LNCAP (cell line): Measurements from ENCODE around the gene SH3BP2.

ENCODE experiments used
- CTCF ChIP-seq: fragments of 450-650 bp; IDR thresholded peaks from 2 replicates; pipeline ENCODE4 v1.5.1; 2017; ENCODE audit warnings: mild to moderate bottlenecking

The SH3BP2 gene

DNA sequence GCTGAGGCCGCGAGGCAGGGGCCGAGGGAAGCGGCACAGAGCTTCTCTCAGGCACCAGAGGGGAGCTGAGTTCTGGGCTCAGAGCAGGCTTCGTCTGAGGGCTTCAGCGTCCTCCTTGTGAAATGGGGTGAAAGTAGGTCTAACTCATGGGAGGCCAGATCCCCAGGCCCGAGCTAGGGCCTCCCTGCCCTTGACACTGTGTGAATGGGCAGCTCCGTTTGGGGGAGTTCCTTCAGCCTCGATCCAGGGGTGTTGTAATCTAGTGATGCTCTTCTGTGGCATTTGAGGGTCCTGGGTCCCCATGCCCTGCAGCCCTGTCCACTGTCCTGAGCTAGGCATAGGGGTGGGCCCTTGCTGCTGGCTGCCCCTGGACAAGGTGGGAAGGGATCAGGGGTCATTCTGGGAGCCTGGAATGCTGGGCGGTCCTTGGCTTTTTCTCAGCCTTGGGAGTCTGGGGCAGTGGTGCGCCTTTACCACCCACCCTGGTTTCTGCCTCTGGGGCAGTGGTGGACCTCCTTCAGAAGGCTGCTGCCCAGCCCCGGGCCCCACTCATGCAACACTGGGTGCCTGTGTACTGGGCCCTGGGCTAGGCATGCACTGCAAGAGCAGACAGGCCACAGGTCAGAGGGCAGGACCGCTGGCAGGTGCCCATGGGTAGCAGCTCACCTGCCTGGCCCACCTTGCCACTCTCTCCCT, 4.1 kb downstream of the SH3BP2 start:
- TF ChIP-seq CTCF: no peak

DNA sequence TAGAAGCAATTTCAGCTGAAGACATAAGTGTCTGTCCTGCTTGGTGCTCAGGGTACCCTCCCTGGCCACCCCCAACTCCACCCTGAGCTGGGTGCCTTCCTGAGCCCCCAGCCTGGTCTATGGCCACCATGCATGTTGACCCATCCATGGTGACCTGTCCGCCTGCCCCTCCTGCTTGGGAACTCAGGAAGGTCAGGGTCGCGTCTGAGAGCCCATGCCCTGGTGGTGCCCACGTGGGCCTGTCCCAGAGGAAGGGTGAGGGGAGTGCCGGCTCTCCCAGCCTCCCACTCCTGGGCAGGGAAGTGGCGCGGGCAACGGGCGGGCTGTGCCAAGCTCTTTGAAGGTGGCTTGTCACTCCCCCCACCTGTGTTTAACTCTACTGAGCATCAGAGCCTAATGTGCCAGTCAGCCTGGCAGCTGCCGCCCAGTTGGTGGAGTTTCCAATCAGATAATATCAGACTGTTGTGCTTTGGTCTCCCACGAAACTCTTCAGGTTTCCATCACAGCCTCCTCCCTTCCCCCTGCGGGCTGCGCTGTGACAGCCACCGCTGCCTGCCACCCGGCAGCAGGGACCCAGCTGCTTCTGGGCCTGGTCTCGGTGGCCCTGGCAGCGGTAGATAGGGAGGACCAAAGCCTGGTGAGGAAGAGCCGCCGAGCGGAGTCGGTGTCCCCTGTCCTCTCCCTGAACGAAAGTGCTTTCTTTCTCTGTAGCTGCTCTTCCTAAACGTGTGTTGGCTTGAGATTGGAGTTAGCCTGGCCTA, 4.8 kb downstream of the SH3BP2 start:
- no peak for TF ChIP-seq CTCF

DNA sequence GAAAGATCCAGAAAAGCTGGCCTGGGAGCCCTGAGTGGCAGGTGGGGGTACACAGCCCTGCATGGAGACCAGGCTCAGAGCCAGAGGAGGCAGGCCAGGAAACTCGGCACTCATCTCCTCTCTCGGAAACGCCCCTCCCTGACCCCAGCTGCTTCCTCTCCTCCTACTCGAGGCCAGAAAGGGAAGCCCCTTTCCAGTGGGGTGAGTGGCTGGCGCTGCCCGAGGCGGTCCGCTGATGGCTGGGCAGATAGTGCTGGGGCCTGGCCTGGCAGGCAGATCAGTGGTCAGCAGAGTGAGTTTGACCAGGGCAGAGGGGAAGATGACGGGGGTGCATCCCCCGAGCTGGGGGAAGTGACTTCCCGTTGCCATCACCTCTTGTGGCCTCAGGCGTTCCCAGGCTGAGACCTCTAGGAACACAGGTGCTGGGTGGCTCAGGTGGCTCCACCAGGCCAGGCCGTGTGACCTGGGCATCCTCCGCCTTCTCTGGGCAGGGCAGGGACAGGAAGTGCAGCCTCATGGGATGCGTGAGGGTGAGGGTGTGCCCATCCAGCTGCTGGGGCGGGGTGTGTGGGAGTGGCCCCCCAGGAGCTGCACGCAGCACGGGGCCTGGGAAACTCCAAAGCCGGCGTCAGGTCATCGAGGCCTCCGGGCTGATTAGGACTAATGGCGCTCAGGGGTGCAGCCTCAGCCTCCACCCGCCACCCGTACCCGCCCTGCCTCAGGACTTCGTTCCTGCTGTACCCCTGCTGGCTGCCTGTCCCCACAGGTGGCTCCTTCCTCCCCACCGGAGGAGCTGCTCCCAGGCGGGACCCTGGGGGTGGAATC, 5.7 kb downstream of the SH3BP2 start:
- no peak for TF ChIP-seq CTCF

DNA sequence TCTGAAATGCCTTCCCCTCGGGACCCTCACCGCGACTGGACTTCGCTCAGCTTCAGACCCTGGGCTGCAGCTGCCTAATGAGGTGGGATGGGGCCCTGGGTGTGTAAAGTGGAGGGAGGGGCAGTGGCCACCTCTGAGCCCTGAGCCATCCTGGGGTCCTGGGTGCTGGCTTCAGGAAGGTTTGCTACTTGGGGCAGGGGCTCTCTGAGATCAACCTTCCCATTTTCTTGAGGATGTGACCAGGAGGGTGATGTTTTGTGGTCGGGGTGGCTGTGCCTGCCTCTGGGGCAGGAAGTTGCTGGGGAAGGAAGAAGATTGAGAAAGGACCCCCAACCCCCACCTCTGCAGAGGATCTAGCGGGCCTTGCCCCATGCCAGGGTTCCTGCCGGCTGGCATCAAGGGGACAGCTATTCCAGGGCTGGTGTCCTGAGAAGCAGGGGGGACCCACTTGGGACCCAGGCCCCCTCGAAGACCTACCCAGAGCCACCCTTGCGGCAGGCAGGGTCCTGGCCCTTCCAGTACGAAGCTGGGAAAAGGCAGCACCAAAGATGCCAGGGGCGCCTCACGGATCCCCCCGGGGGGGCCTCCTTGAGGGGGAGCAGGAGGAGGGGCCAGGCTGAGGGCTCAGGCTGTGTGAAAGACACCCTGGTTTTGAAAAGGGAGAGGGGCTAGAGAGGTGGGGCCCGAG, 6.5 kb downstream of the SH3BP2 start:
- TF ChIP-seq CTCF: no peak

DNA sequence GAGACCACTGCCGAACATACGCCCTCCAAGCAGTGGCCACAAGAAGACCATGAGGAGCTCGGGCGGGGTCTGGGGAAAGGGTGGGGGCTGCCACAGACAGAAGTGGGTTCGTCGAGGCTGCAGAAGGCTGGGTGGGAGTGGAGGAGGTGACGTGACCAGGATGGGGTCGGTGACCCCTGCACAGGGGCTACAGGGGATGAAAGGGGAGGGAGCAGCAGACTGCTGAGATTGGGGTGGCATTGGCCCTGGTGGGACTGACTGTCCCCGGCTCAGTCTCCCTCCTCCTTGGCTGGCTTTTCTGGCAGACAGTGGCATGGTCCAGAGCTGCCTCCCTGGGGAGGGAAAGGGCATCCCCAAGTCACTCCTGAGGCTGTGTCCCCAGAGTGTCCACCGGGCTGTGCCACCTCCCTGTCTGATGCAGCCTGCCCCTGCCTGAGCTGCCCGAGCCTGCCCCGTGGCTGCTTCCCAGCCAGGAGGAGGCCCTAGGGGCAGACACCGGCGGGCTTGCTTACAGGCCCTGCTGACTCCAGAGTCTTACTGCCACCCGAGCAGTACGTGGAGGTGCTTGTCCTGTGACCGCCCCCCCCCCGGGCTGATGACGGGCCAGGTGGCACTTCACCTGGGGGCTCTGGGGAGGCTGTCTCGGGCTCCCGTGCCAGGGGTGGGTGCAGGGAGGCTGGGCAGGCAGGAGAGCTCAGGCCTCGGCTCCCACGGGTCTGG, 7.2 kb downstream of the SH3BP2 start:
- no peak for TF ChIP-seq CTCF

DNA sequence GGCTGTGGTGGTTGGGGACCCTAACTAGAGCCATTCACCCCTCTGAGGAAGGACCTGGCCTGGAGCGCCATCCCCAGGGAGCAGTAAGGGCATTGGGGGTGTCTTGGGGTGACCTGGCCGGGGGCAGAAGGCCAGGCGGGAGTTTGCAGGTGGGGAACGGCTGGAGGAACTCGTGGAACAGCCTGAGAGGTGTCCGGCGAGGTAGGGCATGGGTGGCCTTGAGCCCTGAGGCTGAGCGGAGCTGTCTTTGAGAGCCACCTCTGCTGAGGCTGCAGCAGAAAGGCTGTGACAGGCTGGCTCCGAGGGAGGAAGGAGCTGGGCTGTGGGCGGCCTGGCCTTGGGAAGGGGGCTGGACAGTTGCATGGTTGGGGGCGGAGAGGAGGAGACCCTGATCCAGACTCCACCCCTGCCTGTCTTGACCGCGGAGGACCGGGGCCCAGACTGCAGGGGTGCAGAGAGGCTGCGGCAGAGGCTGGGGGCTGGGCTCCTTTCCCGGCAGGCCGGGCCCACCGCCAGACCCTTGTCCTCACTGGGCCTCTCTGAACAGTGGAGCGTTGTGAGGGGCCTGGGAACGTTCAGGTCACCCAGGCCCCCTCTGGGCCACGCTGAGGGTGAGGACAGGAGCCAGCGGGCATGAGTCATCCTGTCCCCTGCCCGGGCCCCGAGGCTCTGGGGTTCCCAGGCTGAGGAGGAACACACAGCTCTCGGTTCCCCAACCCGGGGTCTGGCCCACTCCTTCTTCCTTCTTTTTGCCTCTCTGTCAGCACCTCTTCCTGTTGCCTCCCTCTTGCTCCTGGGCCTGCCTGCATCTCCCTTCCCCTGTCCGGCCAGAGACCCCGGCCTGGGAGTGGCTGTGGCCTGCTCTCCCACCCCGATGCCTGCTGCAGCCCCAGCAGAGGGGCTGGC, 8.1 kb downstream of the SH3BP2 start:
- no peak for TF ChIP-seq CTCF
